HepG2 (cell line): Measurements from ENCODE around the gene TRPM1. TPM values are rescaled to one million over a fixed set of nuclear protein-coding genes. Genes with fewer than 3 reads are reported as not detected.

ENCODE experiments used
- ATAC-seq: fragments of 200-7000 bp; cut with Tn5 transposase; 3 replicates; pipeline ENCODE4 v1.9.1; 2020; ENCODE audit warnings: mild to moderate bottlenecking, moderate library complexity
- BruUV-seq: library from RNA; stranded (reverse); fragments of 400-500 nt; replicated peaks from 2 replicates; lab custom pipeline; 2021; lab: Mats Ljungman, UMichigan
- CTCF ChIA-PET: fragments of 300-600 bp; formaldehyde crosslinking; extraction: SDS; loops from one replicate; lab custom pipeline; 2021; ENCODE audit warnings: low total read pairs, inconsistent platforms, low intra/inter-chr PET ratio; lab: Yijun Ruan, JAX
- POLR2A ChIA-PET: fragments of 350-600 bp; sonication (Branson Sonifier 250); formaldehyde crosslinking; loops from one replicate; lab custom pipeline; 2020; ENCODE audit warnings: antibody characterized with exemption, inconsistent platforms; lab: Yijun Ruan, JAX
- DNase-seq: peaks from one replicate; pipeline ENCODE4 v3.0.0-alpha.2; 2015; ENCODE audit warnings: low spot score
- FAIRE-seq: peaks from 3 replicates; lab custom pipeline; 2011; peaks lifted over from hg19 to GRCh38; lab: Jason Lieb, UNC
- H2AFZ ChIP-seq: one replicate; pipeline ENCODE4 v1.6.1; 2011; ENCODE audit warnings: low read length, inconsistent platforms
- H3K27ac ChIP-seq: fragments of 300-600 bp; 3 replicates; pipeline ENCODE4 v1.8.0; 2011; ENCODE audit warnings: mixed run types, mild to moderate bottlenecking, mixed read lengths, low read length, inconsistent platforms; ENCODE audit not compliant: insufficient read depth; ENCODE audit errors: extremely low read length
- H3K27me3 ChIP-seq, 2 experiments: fragments of 200-600 bp in 1 of 2; 2 replicates in 1 of 2; 3 replicates in 1 of 2; pipeline versions ENCODE4 v1.6.0 to v1.8.0; 2011; ENCODE audit warnings: low read length in 2 of 2, mild to moderate bottlenecking in 2 of 2, moderate library complexity in 2 of 2, inconsistent platforms in 1 of 2; ENCODE audit not compliant: insufficient read depth in 2 of 2, control insufficient read depth in 1 of 2
- H3K36me3 ChIP-seq, 2 experiments: fragments of 200-600 bp in 1 of 2; replicated peaks in 1 of 2; 2 replicates in 1 of 2; 3 replicates in 1 of 2; pipeline versions ENCODE4 v1.5.1 to v1.8.0; 2011; ENCODE audit warnings: low read length in 2 of 2, inconsistent platforms in 1 of 2; ENCODE audit not compliant: insufficient read depth in 2 of 2, control insufficient read depth in 1 of 2
- H3K4me1 ChIP-seq: 2 replicates; pipeline ENCODE4 v1.5.1; 2012; ENCODE audit warnings: low read length, inconsistent platforms; ENCODE audit not compliant: insufficient read depth
- H3K4me2 ChIP-seq: 2 replicates; pipeline ENCODE4 v1.6.0; 2011; ENCODE audit warnings: low read depth, low read length, inconsistent platforms
- H3K4me3 ChIP-seq, 3 experiments: fragments of 200-600 bp in 1 of 3; sonication (generic), shearing (Covaris generic) in 1 of 3; replicated peaks in 1 of 3; 2 replicates each; pipeline ENCODE4 v1.5.1; 2011 to 2016; ENCODE audit warnings: low read length in 3 of 3, inconsistent platforms in 2 of 3, low read depth in 2 of 3, mild to moderate bottlenecking in 2 of 3, control low read depth in 1 of 3, mixed read lengths in 1 of 3; ENCODE audit not compliant: insufficient read depth in 1 of 3
- H3K79me2 ChIP-seq: one replicate; pipeline ENCODE4 v1.6.1; 2011; ENCODE audit warnings: low read length, inconsistent platforms; ENCODE audit not compliant: insufficient read depth
- H3K9ac ChIP-seq: 2 replicates; pipeline ENCODE4 v1.6.0; 2011; ENCODE audit warnings: mild to moderate bottlenecking, low read depth, low read length, inconsistent platforms; ENCODE audit not compliant: insufficient read depth
- H3K9me3 ChIP-seq: 2 replicates; pipeline ENCODE4 v1.5.1; 2012; ENCODE audit warnings: mild to moderate bottlenecking, low read length
- H4K20me1 ChIP-seq: 2 replicates; pipeline ENCODE4 v1.6.0; 2011; ENCODE audit warnings: inconsistent platforms, mild to moderate bottlenecking, low read length, moderate library complexity; ENCODE audit not compliant: insufficient read depth
- AGO2 ChIP-seq: fragments of 200-400 bp; formaldehyde crosslinking; optimal IDR thresholded peaks from 2 replicates; pipeline ENCODE3; 2017; ENCODE audit warnings: mild to moderate bottlenecking, low read depth, low read length, moderate library complexity
- GFI1 ChIP-seq: sonication (generic); formaldehyde crosslinking; IDR thresholded peaks from 2 replicates; pipeline ENCODE4 v1.5.0; 2020; ENCODE audit warnings: missing genetic modification reagents, mild to moderate bottlenecking, borderline replicate concordance
- HNRNPK ChIP-seq: fragments of 200-400 bp; formaldehyde crosslinking; IDR thresholded peaks from 2 replicates; pipeline ENCODE4 v1.6.1; 2018; ENCODE audit warnings: low read length, low read depth, moderate library complexity, mild to moderate bottlenecking; ENCODE audit not compliant: poor library complexity, severe bottlenecking
- IKZF4 ChIP-seq: sonication (generic); formaldehyde crosslinking; IDR thresholded peaks from 2 replicates; pipeline ENCODE4 v1.5.1; 2020; ENCODE audit warnings: borderline replicate concordance, mild to moderate bottlenecking, low read depth, missing genetic modification reagents; ENCODE audit errors: not compliant biosample characterization
- TAF1 ChIP-seq: sonication (generic); formaldehyde crosslinking; IDR thresholded peaks from 2 replicates; pipeline ENCODE4 v1.4.0; 2020; ENCODE audit warnings: missing genetic modification reagents
- TBP ChIP-seq: sonication (generic); formaldehyde crosslinking; IDR thresholded peaks from 2 replicates; pipeline ENCODE4 v1.5.0; 2020; ENCODE audit warnings: missing genetic modification reagents
- TOE1 ChIP-seq: sonication (generic); formaldehyde crosslinking; IDR thresholded peaks from 2 replicates; pipeline ENCODE4 v1.4.0; 2020; ENCODE audit warnings: mild to moderate bottlenecking, missing genetic modification reagents
- ZNF207 ChIP-seq: fragments of 450-650 bp; IDR thresholded peaks from 2 replicates; pipeline ENCODE4 v1.6.1; 2016; ENCODE audit warnings: antibody characterized with exemption, borderline replicate concordance
- ZNF251 ChIP-seq: sonication (generic); formaldehyde crosslinking; IDR thresholded peaks from 2 replicates; pipeline ENCODE4 v1.9.0; 2021; ENCODE audit warnings: mild to moderate bottlenecking, missing genetic modification reagents
- ZNF414 ChIP-seq: sonication (generic); formaldehyde crosslinking; IDR thresholded peaks from 2 replicates; pipeline ENCODE4 v1.5.0; 2020; ENCODE audit warnings: missing genetic modification reagents
- ZNF569 ChIP-seq: sonication (generic); formaldehyde crosslinking; IDR thresholded peaks from 2 replicates; pipeline ENCODE4 v1.5.0; 2020; ENCODE audit warnings: mild to moderate bottlenecking, missing genetic modification reagents, moderate library complexity, borderline replicate concordance
- ZNF839 ChIP-seq: sonication (generic); formaldehyde crosslinking; IDR thresholded peaks from 2 replicates; pipeline ENCODE4 v1.4.0; 2020; ENCODE audit warnings: missing genetic modification reagents, mild to moderate bottlenecking, borderline replicate concordance
- WGBS: methylation state at CpG from one replicate; pipeline ENCODE4 v1.1.6; 2017; ENCODE audit warnings: low lambda C conversion rate; 5-methylcytosine and 5-hydroxymethylcytosine counted together
- in situ Hi-C: cut with HindIII; loops from 2 replicates; pipeline ENCODE4 v1.10.0; 2017; ENCODE audit warnings: low pct_unique_long_range_greater_than_20kb; ENCODE audit not compliant: extremely low pct_ligation_motif_present
- intact Hi-C: fragments of 100-400 bp; cut with micrococcal nuclease; formaldehyde crosslinking; loops from one replicate; pipeline ENCODE4 v1.10.0; 2022; ENCODE audit not compliant: unreplicated experiment
- polyA plus RNA-seq, 8 experiments: library from polyadenylated mRNA; depleted of rRNA in 3 of 8; stranded (reverse) in 7 of 8; unstranded in 1 of 8; fragments of >200 nt; fragmentation: Illumina TruSeq in 4 of 8; extraction: Trizol in 4 of 8; gene quantifications; 2 replicates each; pipeline versions ENCODE4 v1.2.1 to v1.2.3, GENCODE V29; 2011 to 2016; ENCODE audit warnings: low read depth in 4 of 8, missing spikeins in 1 of 8, mixed read lengths in 1 of 8; ENCODE audit not compliant: insufficient read depth in 1 of 8
- total RNA-seq, 5 experiments: library from RNA; depleted of rRNA; stranded (reverse); fragments of >200 nt; fragmentation: Illumina TruSeq; extraction: Trizol; gene quantifications; 2 replicates each; pipeline ENCODE4 v1.2.3, GENCODE V29; 2016; ENCODE audit warnings: low read depth in 1 of 5

The TRPM1 gene
- total and polyA plus RNA-seq, 2 of the 13 experiments (the other 11 are each of a cell fraction or from before 2014, with no cell fraction given), result not detected

- no peak overlapping the region for H3K9ac ChIP-seq
- H3K4me3 ChIP-seq, result no peak overlapping the region
- DNase-seq, result no peak
- in situ Hi-C loops, result no loop called here
- ChIA-PET CTCF (no interaction called here), POLR2A (no interaction called here)
- no TSS peak for BruUV-seq
- no peaks in the 10 kb centered on the region for H3K36me3 ChIP-seq
- no peaks in the 10 kb centered on the region for H4K20me1 ChIP-seq
- peaks cover 81% of the 10 kb centered on the region for H3K4me1 ChIP-seq
- H3K4me2 ChIP-seq, result 0 out of 2 replicates have a peak overlapping the region, but pooled peaks have one; percentile 13
- TF ChIP-seq TBP (CRISPR knock-in tag) (no peak), GFI1 (no peak), IKZF4 (CRISPR knock-in tag) (no peak), ZNF207 (no peak), ZNF251 (CRISPR knock-in tag) (no peak), HNRNPK (no peak), ZNF569 (CRISPR knock-in tag) (no peak), AGO2 (no peak), TAF1 (no peak), ZNF414 (no peak), TOE1 (CRISPR knock-in tag) (no peak), ZNF839 (CRISPR knock-in tag) (no peak)
- H3K79me2 ChIP-seq, result no peaks in the 10 kb centered on the region
- ATAC-seq, result no peak
- intact Hi-C loops, result loop anchor here (5.0 kb wide), 1 partner anchor 73 kb away; no protein-coding TSS in a partner anchor
- H3K27ac ChIP-seq, result no peak overlapping the region
- WGBS, result 62% methylated on average over 7 of the region's 7 CpGs
- no peak for FAIRE-seq
- H3K9me3 ChIP-seq, result no peaks in the 10 kb centered on the region
- no peaks in the 10 kb centered on the region; a peak in 1 of 5 replicates for H3K27me3 ChIP-seq
- no peak overlapping the region for H2AFZ ChIP-seq
Measured at GRCh38 chr15:31085359-31085758, 16.2 kb downstream of the TRPM1 start.
